ENCODE data around the gene RSF1. TPM values are rescaled to one million over a fixed set of nuclear protein-coding genes. Genes with fewer than 3 reads are reported as not detected.

Gene RSF1
- total RNA-seq, 1 experiment from 2014 or later: 43.1 TPM

- intact Hi-C loops (cut with micrococcal nuclease): no loop called here
- H3K4me1 ChIP-seq (ENCODE audit: control insufficient read depth in 1 of 2, insufficient read depth in 2 of 2, low read length in 2 of 2): no peaks in the 10 kb centered on the region
- DNase-seq (ENCODE audit: low read depth, low spot score): no peak
These were observed 31.0 kb upstream of the RSF1 start for GRCh38 chr11:77851503-77851902.

More at GRCh38 chr11:77851503-77851902, 31.0 kb upstream of the RSF1 start:
- no TSS peak for BruUV-seq (replicated peaks)
- Histone ChIP-seq H2AFZ (ENCODE audit: low read depth, low read length, poor library complexity, severe bottlenecking) (no peak overlapping the region), H3K27ac (ENCODE audit: low read depth, low read length) (no peak overlapping the region), H3K36me3 (ENCODE audit: control insufficient read depth in 1 of 2, insufficient read depth in 2 of 2, low read length in 2 of 2) (peaks cover 0 to 5% of the 10 kb centered on the region in 2 experiments; a peak in 1 of 4 replicates), H3K9ac (ENCODE audit: low read length) (no peak overlapping the region), H3K79me2 (ENCODE audit: insufficient read depth, low read length) (no peaks in the 10 kb centered on the region), H3K9me2 (ENCODE audit: insufficient read depth) (no peaks in the 10 kb centered on the region), H3K4me3 (replicated peaks in 1 of 2; ENCODE audit: low read depth in 1 of 2, low read length in 2 of 2) (no peak overlapping the region), H3K9me3 (ENCODE audit: control insufficient read depth in 1 of 2, insufficient read depth in 1 of 2, low read depth in 1 of 2, low read length in 2 of 2) (peaks cover 9% of the 10 kb centered on the region in 2 experiments; a peak in 2 of 4 replicates), H4K20me1 (ENCODE audit: insufficient read depth) (no peaks in the 10 kb centered on the region), H3K4me2 (ENCODE audit: low read length) (no peak overlapping the region), H3K27me3 (ENCODE audit: insufficient read depth, low read length) (no peaks in the 10 kb centered on the region)
- ChIA-PET POLR2A (no interaction called here), RAD21 (ENCODE audit: low non-redundant PET in 1 of 2, low total read pairs in 2 of 2, uncharacterized antibody in 2 of 2, unreplicated experiment in 2 of 2) (no interaction called here), CTCF (no interaction called here)
- no peak for ATAC-seq
- TF ChIP-seq POLR2AphosphoS5 (IDR thresholded peaks at IDR 0.05; ENCODE audit: low read depth, low read length): no peak
- TF ChIP-seq FOSL1 (IDR thresholded peaks at IDR 0.05; ENCODE audit: low read depth): no peak
- TF ChIP-seq EZH2phosphoT487 (IDR thresholded peaks at IDR 0.05; ENCODE audit: borderline replicate concordance): no peak
- no peak for TF ChIP-seq YY1 (IDR thresholded peaks at IDR 0.05; ENCODE audit: extremely low read depth, insufficient replicate concordance, low read depth, low read length)
- no peak for TF ChIP-seq CEBPB (IDR thresholded peaks at IDR 0.05; ENCODE audit: low read depth)
- no peak for TF ChIP-seq SRF (IDR thresholded peaks at IDR 0.05; ENCODE audit: low read depth)
- no peak for TF ChIP-seq RAD21 (IDR thresholded peaks at IDR 0.05; ENCODE audit: low read depth)
- TF ChIP-seq ELF1 (IDR thresholded peaks at IDR 0.05; ENCODE audit: borderline replicate concordance, low read depth): no peak
- no peak for TF ChIP-seq CTCF (IDR thresholded peaks at IDR 0.05 in 2 of 3, conservative IDR thresholded peaks at IDR 0.05 in 1 of 3; ENCODE audit: borderline replicate concordance in 1 of 3, insufficient read depth in 1 of 3, low read depth in 2 of 3, low read length in 2 of 3)
- no peak for TF ChIP-seq CBX3 (IDR thresholded peaks at IDR 0.05; ENCODE audit: low read depth)
- TF ChIP-seq EZH2 (IDR thresholded peaks at IDR 0.05): no peak
- no peak for TF ChIP-seq ZBTB33 (IDR thresholded peaks at IDR 0.05; ENCODE audit: extremely low read depth, insufficient replicate concordance, low read length)
- TF ChIP-seq ZNF274 (IDR thresholded peaks at IDR 0.05; ENCODE audit: low read depth, low read length): no peak
- TF ChIP-seq ZFX (IDR thresholded peaks at IDR 0.05): no peak
- no peak for TF ChIP-seq MAX (IDR thresholded peaks at IDR 0.05)
- no peak for TF ChIP-seq ATF3 (IDR thresholded peaks at IDR 0.05)
- no peak for TF ChIP-seq POLR2A (IDR thresholded peaks at IDR 0.05; ENCODE audit: borderline replicate concordance, extremely low read depth, insufficient read depth, insufficient read length)
- TF ChIP-seq JUND (IDR thresholded peaks at IDR 0.05): no peak
- TF ChIP-seq TCF7L2 (IDR thresholded peaks at IDR 0.05; ENCODE audit: borderline replicate concordance, extremely low read depth, insufficient read depth, insufficient read length): no peak
- no peak for TF ChIP-seq SP1 (IDR thresholded peaks at IDR 0.05; ENCODE audit: low read depth)

Data from HCT116 (cell line).